ENCODE measurements around the gene IPMK. TPM values are rescaled to one million over a fixed set of nuclear protein-coding genes. Genes with fewer than 3 reads are reported as not detected.

The IPMK gene
- total and polyA plus RNA-seq, 2 donors (not counting 3 experiments of a cell fraction or from before 2014, with no cell fraction given), result 1.4 to 8.1 TPM

DNA sequence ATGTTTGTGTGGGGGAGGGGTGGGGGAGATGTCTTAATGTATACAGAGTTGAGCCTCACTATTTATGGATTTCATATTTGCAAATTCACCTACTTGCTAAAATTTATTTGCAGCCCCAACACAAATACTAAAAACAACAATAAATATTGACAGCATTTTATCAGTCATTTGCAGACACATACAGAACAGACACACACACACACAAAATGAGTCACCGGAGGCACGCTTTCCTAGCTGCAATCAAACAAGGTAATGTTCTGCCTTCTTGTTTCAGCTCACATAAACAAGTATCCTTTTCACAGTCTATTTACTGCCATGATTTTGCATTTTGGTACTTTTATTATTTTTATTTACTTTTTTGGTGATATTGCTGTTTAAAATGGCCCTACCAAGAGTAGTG is 88.5 kb downstream of the IPMK start:
- Histone ChIP-seq H3K27me3 (ENCODE audit: control insufficient read depth in 2 of 2, insufficient read depth in 2 of 2, low read length in 2 of 2) (no peaks in the 10 kb centered on the region), H3K79me2 (ENCODE audit: control insufficient read depth, insufficient read depth, low read length) (no peaks in the 10 kb centered on the region), H3K9me1 (replicated peaks; ENCODE audit: control insufficient read depth, extremely low read depth, insufficient read depth, low read length) (no peaks in the 10 kb centered on the region), H3K27ac (ENCODE audit: insufficient read depth, low read depth, low read length) (no peak overlapping the region), H3K4me3 (replicated peaks in 1 of 3; ENCODE audit: insufficient read depth in 1 of 3, low read depth in 1 of 3, low read length in 3 of 3) (no peak overlapping the region), H3K36me3 (ENCODE audit: control insufficient read depth in 2 of 2, extremely low read depth in 1 of 2, insufficient read depth in 2 of 2, low read length in 2 of 2) (no peaks in the 10 kb centered on the region), H3K4me1 (ENCODE audit: control insufficient read depth, extremely low read depth, insufficient read depth, low read length) (no peaks in the 10 kb centered on the region), H3K4me2 (ENCODE audit: insufficient read depth, low read length) (no peak overlapping the region), H4K20me1 (replicated peaks; ENCODE audit: control insufficient read depth, extremely low read depth, insufficient read depth, low read length) (no peaks in the 10 kb centered on the region), H3K9me3 (replicated peaks; ENCODE audit: control insufficient read depth, insufficient read depth, low read length) (no peaks in the 10 kb centered on the region), H2AFZ (ENCODE audit: low read depth, low read length) (no peak overlapping the region), H3K9ac (replicated peaks; ENCODE audit: extremely low read depth, insufficient read depth, low read length) (no peak overlapping the region)
- BruUV-seq (replicated peaks), result no TSS peak
- CTCF ChIA-PET, result interaction anchor here (0.7 to 6.1 kb wide), 9 partner anchors 9 to 205 kb away, joined by 3 to 281 read pairs (median 6); no protein-coding TSS in a partner anchor
- dilution Hi-C loops (cut with MboI; ENCODE audit: extremely low pct_ligation_motif_present, low sequenced_read_pairs) (no loop called here), intact Hi-C loops (cut with micrococcal nuclease) (no loop called here)
- POLR2A ChIA-PET, result interaction anchor here (1.0 kb wide), 1 partner anchor 89 kb away, joined by 3 read pairs; the partner anchor contains the start of gene IPMK
- TF ChIP-seq FOS (IDR thresholded peaks at IDR 0.05; ENCODE audit: borderline replicate concordance, insufficient read depth, low read length), result no peak
- peak; percentile 18 for TF ChIP-seq JUN (IDR thresholded peaks at IDR 0.05; ENCODE audit: borderline replicate concordance, insufficient read depth, insufficient read length, low read depth)
- DNase-seq (ENCODE audit: low read depth, low spot score) (peak; percentile 12), FAIRE-seq (peak; percentile 31)

GRCh38 chr10:58178811-58179210 is 88.9 kb downstream of the IPMK start:
- peak; percentile 17 for DNase-seq (ENCODE audit: low read depth, low spot score)
- Histone ChIP-seq H3K36me3 (ENCODE audit: control insufficient read depth in 2 of 2, extremely low read depth in 1 of 2, insufficient read depth in 2 of 2, low read length in 2 of 2) (no peaks in the 10 kb centered on the region), H3K4me2 (ENCODE audit: insufficient read depth, low read length) (no peak overlapping the region), H3K27ac (ENCODE audit: insufficient read depth, low read depth, low read length) (no peak overlapping the region), H3K9me1 (replicated peaks; ENCODE audit: control insufficient read depth, extremely low read depth, insufficient read depth, low read length) (no peaks in the 10 kb centered on the region), H3K4me3 (replicated peaks in 1 of 3; ENCODE audit: insufficient read depth in 1 of 3, low read depth in 1 of 3, low read length in 3 of 3) (no peak overlapping the region), H4K20me1 (replicated peaks; ENCODE audit: control insufficient read depth, extremely low read depth, insufficient read depth, low read length) (no peaks in the 10 kb centered on the region), H3K27me3 (ENCODE audit: control insufficient read depth in 2 of 2, insufficient read depth in 2 of 2, low read length in 2 of 2) (no peaks in the 10 kb centered on the region), H3K9ac (replicated peaks; ENCODE audit: extremely low read depth, insufficient read depth, low read length) (no peak overlapping the region), H2AFZ (ENCODE audit: low read depth, low read length) (no peak overlapping the region), H3K4me1 (ENCODE audit: control insufficient read depth, extremely low read depth, insufficient read depth, low read length) (no peaks in the 10 kb centered on the region), H3K79me2 (ENCODE audit: control insufficient read depth, insufficient read depth, low read length) (no peaks in the 10 kb centered on the region), H3K9me3 (replicated peaks; ENCODE audit: control insufficient read depth, insufficient read depth, low read length) (no peaks in the 10 kb centered on the region)
- TF ChIP-seq POLR2A (IDR thresholded peaks at IDR 0.05; ENCODE audit: low read depth, low read length) (no peak), CTCF (IDR thresholded peaks at IDR 0.05; ENCODE audit: extremely low read depth in 1 of 2, insufficient read depth in 1 of 2, low read depth in 1 of 2, low read length in 2 of 2) (no peak), MYC (IDR thresholded peaks at IDR 0.05; ENCODE audit: low read depth, low read length) (no peak), JUN (IDR thresholded peaks at IDR 0.05; ENCODE audit: borderline replicate concordance, insufficient read depth, insufficient read length, low read depth) (no peak), FOS (IDR thresholded peaks at IDR 0.05; ENCODE audit: borderline replicate concordance, insufficient read depth, low read length) (no peak), GATA2 (IDR thresholded peaks at IDR 0.05; ENCODE audit: insufficient read depth, insufficient read length, low read depth, low read length) (no peak), POLR2AphosphoS5 (IDR thresholded peaks at IDR 0.05; ENCODE audit: insufficient read depth, low read depth, low read length) (no peak), MAX (IDR thresholded peaks at IDR 0.05; ENCODE audit: insufficient read depth, insufficient read length) (no peak), EZH2 (IDR thresholded peaks at IDR 0.05; ENCODE audit: borderline replicate concordance, low read depth, low read length, severe bottlenecking) (no peak)
- ChIA-PET POLR2A (interaction anchor here (1.0 kb wide), 1 partner anchor 89 kb away, joined by 3 read pairs; the partner anchor contains the start of gene IPMK), CTCF (interaction anchor here (0.7 to 6.1 kb wide), 11 partner anchors 9 to 352 kb away, joined by 3 to 281 read pairs (median 6); partner anchors contain the start of genes CISD1 and IPMK)
- peak; percentile 72 for FAIRE-seq
- BruUV-seq (replicated peaks), result no TSS peak
- intact Hi-C loops (cut with micrococcal nuclease) (no loop called here), dilution Hi-C loops (cut with MboI; ENCODE audit: extremely low pct_ligation_motif_present, low sequenced_read_pairs) (no loop called here)

Data from endothelial cell of umbilical vein (primary cell).